ENCODE results near the gene LRRC10B. TPM values are rescaled to one million over a fixed set of nuclear protein-coding genes. Genes with fewer than 3 reads are reported as not detected.

The LRRC10B gene
- total RNA-seq, 1 experiment from 2014 or later = not detected

- no peaks in the 10 kb centered on the region for H3K36me3 ChIP-seq (ENCODE audit: control insufficient read depth in 1 of 2, insufficient read depth in 2 of 2, low read length in 2 of 2)
- no peak overlapping the region for H3K27ac ChIP-seq (ENCODE audit: low read depth, low read length)
- intact Hi-C loops (cut with micrococcal nuclease) = loop anchor here (2.0 kb wide), 1 partner anchor 57 kb away; no protein-coding TSS in a partner anchor
- no peak overlapping the region for H3K9ac ChIP-seq (ENCODE audit: low read length)
- no peaks in the 10 kb centered on the region for H3K9me3 ChIP-seq (ENCODE audit: control insufficient read depth in 1 of 2, insufficient read depth in 1 of 2, low read depth in 1 of 2, low read length in 2 of 2)
- TF ChIP-seq CBX3 (IDR thresholded peaks at IDR 0.05; ENCODE audit: low read depth) = no peak
- TF ChIP-seq TCF7L2 (IDR thresholded peaks at IDR 0.05; ENCODE audit: borderline replicate concordance, extremely low read depth, insufficient read depth, insufficient read length) = peak; percentile 15
- TF ChIP-seq EZH2phosphoT487 (IDR thresholded peaks at IDR 0.05; ENCODE audit: borderline replicate concordance) = no peak
- TF ChIP-seq MAX (IDR thresholded peaks at IDR 0.05) = peak; percentile 73
- no peak for TF ChIP-seq SIN3A (IDR thresholded peaks at IDR 0.05; ENCODE audit: low read depth)
- peak in 2 of 3 experiments; percentile 17 to 22; a peak in 3 of 6 replicates for TF ChIP-seq CTCF (IDR thresholded peaks at IDR 0.05 in 2 of 3, conservative IDR thresholded peaks at IDR 0.05 in 1 of 3; ENCODE audit: borderline replicate concordance in 1 of 3, insufficient read depth in 1 of 3, low read depth in 2 of 3, low read length in 2 of 3)
- TF ChIP-seq ZFX (IDR thresholded peaks at IDR 0.05) = 0 out of 2 replicates have a peak, but pooled peaks have one; percentile 13
- CTCF ChIA-PET = interaction anchor here (0.7 to 1.1 kb wide), 2 partner anchors 7 to 49 kb away, joined by 4 to 7 read pairs; no protein-coding TSS in a partner anchor
- peaks cover 7% of the 10 kb centered on the region; the same call in 1 of the 2 replicates for H3K27me3 ChIP-seq (ENCODE audit: insufficient read depth, low read length)
- BruUV-seq (replicated peaks) = no TSS peak
- no peaks in the 10 kb centered on the region for H3K9me2 ChIP-seq (ENCODE audit: insufficient read depth)
- no peak overlapping the region for H3K4me3 ChIP-seq (replicated peaks in 1 of 2; ENCODE audit: low read depth in 1 of 2, low read length in 2 of 2)
- DNase-seq (ENCODE audit: low read depth, low spot score) (peak; percentile 37), ATAC-seq (peak; percentile 76)
- no peaks in the 10 kb centered on the region for H4K20me1 ChIP-seq (ENCODE audit: insufficient read depth)
- no peak overlapping the region for H2AFZ ChIP-seq (ENCODE audit: low read depth, low read length, poor library complexity, severe bottlenecking)
- RAD21 ChIA-PET (ENCODE audit: low non-redundant PET in 1 of 2, low total read pairs in 2 of 2, uncharacterized antibody in 2 of 2, unreplicated experiment in 2 of 2) = interaction anchor here in 1 of 2 experiments (0.7 kb wide), 1 partner anchor 18 kb away, joined by 3 read pairs; no protein-coding TSS in a partner anchor
- POLR2A ChIA-PET = no interaction called here
- H3K79me2 ChIP-seq (ENCODE audit: insufficient read depth, low read length) = no peaks in the 10 kb centered on the region
- peaks cover 17 to 30% of the 10 kb centered on the region in 2 experiments; a peak in 3 of 4 replicates for H3K4me1 ChIP-seq (ENCODE audit: control insufficient read depth in 1 of 2, insufficient read depth in 2 of 2, low read length in 2 of 2)
- H3K4me2 ChIP-seq (ENCODE audit: low read length) = peak overlapping the region; percentile 44
Measured at GRCh38 chr11:61509043-61510029, 787 bp downstream of the LRRC10B start.

Measured in HCT116 (cell line).